Epithelial cell of proximal tubule (primary cell): Measurements from ENCODE around the gene TSGA10IP. TPM values are rescaled to one million over a fixed set of nuclear protein-coding genes. Genes with fewer than 3 reads are reported as not detected.

Experiments
- DNase-seq: peaks from one replicate; pipeline ENCODE4 v3.0.0-alpha.2; 2011; ENCODE audit warnings: low read depth
- H3K4me3 ChIP-seq: 2 replicates; pipeline ENCODE4 v1.5.1; 2011; ENCODE audit warnings: low read depth, mild to moderate bottlenecking, low read length
- CTCF ChIP-seq: conservative IDR thresholded peaks from 2 replicates; pipeline ENCODE4 v1.5.1; 2012; ENCODE audit warnings: low read depth, mild to moderate bottlenecking, low read length
- total RNA-seq: library from RNA; depleted of rRNA; stranded (reverse); fragments of >200 nt; gene quantifications from 2 replicates; pipeline ENCODE4 v1.2.3, GENCODE V29; 2015

Gene TSGA10IP
- total RNA-seq, 1 donor from 2014 or later, result not detected

DNA sequence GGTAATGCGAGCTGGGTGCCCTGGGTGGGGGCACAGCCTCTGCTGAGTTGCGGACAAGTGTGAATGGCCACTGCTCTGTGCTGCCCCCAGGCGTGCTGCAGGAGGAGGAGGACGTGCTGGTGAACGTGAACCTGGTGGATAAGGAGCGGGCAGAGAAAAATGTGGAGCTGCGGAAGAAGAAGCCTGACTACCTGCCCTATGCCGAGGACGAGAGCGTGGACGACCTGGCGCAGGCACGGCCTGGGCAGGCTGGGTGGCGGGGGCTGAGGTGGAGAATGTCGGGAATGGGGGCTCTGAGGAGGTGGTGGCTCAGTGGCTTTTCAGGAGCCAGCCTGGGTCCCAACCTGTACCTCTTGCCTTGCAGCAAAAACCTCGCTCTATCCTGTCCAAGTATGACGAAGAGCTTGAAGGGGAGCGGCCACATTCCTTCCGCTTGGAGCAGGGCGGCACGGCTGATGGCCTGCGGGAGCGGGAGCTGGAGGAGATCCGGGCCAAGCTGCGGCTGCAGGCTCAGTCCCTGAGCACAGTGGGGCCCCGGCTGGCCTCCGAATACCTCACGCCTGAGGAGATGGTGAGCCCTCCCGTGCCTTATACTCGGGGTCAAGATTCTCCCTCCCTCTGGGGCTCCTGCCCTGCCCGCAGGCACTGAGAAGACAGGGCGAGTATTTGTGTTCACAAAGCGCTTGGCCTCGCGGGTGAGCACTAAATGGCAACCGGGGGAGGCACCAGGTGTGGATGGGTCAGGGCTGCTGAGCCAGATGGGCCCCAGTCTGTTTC lies 20.9 kb downstream of the TSGA10IP start:
- DNase-seq, result no peak
- TF ChIP-seq CTCF, result no peak
- no peak overlapping the region for H3K4me3 ChIP-seq

- DNase-seq, result no peak
- no peak for TF ChIP-seq CTCF
- no peak overlapping the region for H3K4me3 ChIP-seq
Observed at GRCh38 chr11:65967329-65967934, 22.2 kb downstream of the TSGA10IP start.

- peak; percentile 19 for TF ChIP-seq CTCF
- no peak for DNase-seq
Observed at GRCh38 chr11:65968600-65969482, 23.6 kb downstream of the TSGA10IP start.

DNA sequence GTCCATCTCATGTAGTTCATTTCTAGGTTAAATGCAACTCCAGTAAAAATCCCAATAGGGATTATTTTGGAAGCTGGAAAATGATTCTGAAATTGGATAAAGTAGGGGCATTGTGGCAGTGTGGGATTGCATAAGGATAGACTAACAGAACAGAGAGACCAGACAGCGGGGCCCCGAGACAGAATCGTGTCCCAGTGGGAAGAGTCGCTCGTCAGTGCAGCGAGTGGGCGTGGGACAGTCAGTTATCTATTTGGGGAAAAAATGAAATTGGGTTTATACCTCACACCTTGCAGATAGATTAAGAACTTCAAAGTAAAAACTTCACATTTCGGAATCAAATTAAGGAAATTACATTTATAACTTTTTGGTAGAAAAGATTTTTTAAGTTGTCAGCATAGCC lies 26.8 kb downstream of the TSGA10IP start:
- DNase-seq, result no peak
- TF ChIP-seq CTCF, result no peak

More at GRCh38 chr11:65968600-65969482, 23.6 kb downstream of the TSGA10IP start:
- no peak overlapping the region for H3K4me3 ChIP-seq

DNA sequence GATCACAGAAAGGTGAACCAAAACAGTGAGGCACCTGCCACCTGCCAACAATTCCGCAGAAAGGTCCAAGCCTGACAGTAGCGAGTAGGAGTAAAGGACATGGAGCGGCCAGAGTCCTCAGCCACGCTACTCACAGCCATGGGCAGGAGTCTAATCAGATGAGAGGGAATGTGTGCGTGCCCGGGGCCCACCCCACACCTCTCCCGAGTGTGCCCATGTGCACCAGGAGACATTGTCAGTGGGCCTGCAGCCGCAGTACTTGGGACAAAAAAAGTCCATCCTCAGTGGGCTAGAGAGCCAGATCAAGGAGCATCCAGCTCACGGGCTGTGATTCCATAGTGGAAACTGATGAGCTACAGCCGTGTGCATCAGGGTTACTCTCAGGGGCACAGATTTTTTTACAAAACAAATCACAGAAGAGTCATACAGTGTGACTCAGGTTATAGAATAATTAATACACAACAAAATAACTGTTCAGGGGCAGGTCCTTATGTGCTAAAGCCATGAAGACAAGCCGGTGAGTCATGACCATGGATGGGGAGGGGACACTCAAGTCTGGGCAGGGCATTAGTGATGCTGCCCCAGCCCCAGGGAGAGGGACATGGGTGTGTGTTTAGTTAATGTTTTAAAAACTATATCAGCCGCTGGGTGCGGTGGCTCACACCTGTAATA lies 28.3 kb downstream of the TSGA10IP start:
- no peak for TF ChIP-seq CTCF
- no peak overlapping the region for H3K4me3 ChIP-seq
- DNase-seq, result no peak

More for the DNA sequence above, 26.8 kb downstream of the TSGA10IP start:
- no peak overlapping the region for H3K4me3 ChIP-seq

DNA sequence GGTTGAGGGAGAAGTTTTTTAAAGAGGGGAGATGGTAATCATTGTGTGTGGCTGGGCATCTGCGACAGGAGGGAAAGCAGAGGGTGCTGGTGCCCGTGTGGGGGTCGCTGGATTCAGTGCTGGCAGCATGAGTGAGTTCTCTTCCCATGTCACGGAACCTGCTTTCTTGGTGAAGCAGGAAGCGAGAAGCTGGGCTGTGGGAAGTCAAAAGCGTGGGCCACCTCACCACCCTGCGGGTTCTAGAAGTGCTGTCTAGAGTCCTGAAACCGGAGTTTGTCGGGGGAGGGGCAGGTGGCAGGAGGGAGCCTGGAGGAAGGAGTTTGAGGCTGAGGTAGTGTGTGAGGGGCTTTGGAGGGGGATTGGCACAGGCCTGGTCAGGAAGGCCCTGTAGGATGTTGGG lies 30.5 kb downstream of the TSGA10IP start:
- H3K4me3 ChIP-seq, result no peak overlapping the region
- no peak for TF ChIP-seq CTCF
- DNase-seq, result no peak
